Measurements from ENCODE around the gene SLC22A23. TPM values are rescaled to one million over a fixed set of nuclear protein-coding genes. Genes with fewer than 3 reads are reported as not detected.

SLC22A23 gene
- total RNA-seq, 1 experiment from 2014 or later, result 38.2 TPM

DNA sequence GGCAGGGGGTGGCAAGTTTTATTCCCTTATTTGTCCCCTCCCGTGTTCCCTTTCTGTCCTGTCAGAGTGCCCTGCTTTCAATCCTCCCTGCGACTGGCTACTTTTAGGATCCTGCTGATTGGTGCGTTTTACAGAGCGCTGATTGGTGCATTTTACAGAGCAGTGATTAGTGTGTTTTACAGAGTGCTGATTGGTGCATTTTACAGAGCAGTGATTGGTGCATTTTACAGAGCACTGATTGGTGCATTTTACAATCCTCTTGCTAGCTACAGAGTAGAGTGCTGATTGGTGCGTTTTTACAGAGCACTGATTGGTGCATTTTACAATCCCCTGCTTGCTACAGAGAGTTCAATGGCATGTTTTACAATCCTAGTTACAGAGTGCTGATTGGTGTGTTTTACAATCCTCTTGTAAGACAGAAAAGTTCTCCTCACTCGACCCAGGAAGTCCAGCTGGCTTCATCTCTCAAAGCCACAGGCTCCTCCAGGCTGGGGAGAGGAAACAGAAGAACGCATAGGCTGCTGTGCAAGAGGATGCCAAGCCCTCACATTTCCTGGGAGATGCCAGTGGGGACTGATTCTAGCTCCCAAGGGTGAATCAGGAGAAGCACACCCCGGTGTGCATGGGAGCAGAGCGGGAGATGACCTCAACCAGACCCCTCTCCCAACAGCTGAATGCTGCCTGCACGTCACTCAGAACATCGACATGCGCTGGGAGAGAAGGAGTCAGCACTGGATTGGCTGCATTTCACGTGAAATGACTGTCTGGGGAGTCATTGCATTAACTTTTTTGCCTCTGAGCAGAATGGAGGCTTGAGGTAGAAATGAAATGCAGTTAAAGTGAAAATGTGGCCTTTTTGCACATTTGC lies 48.3 kb upstream of the SLC22A23 start:
- Mint-ChIP-seq H3K4me3 (no peak overlapping the region), H3K9me3 (peaks cover 10% of the 10 kb centered on the region), H3K4me1 (peaks cover 17% of the 10 kb centered on the region), H3K27ac (no peak overlapping the region), H3K36me3 (peaks cover 3% of the 10 kb centered on the region; the same call in 1 of the 2 replicates), H3K27me3 (ENCODE audit: low read depth) (peaks cover 3% of the 10 kb centered on the region; the same call in 1 of the 2 replicates)
- TF ChIP-seq SP1 (CRISPR knock-in tag; conservative IDR thresholded peaks at IDR 0.05) (no peak), RORB (CRISPR knock-in tag; IDR thresholded peaks at IDR 0.05) (no peak), MYBL2 (CRISPR knock-in tag; IDR thresholded peaks at IDR 0.05) (no peak), JUN (CRISPR knock-in tag; IDR thresholded peaks at IDR 0.05) (no peak), CREM (CRISPR knock-in tag; IDR thresholded peaks at IDR 0.05) (no peak), GABPB1 (CRISPR knock-in tag; IDR thresholded peaks at IDR 0.05) (no peak), EMX1 (CRISPR knock-in tag; IDR thresholded peaks at IDR 0.05) (no peak), ELF4 (CRISPR knock-in tag; IDR thresholded peaks at IDR 0.05; ENCODE audit: low read depth) (no peak), ZNF121 (CRISPR knock-in tag; IDR thresholded peaks at IDR 0.05) (no peak), FOXP1 (CRISPR knock-in tag; IDR thresholded peaks at IDR 0.05; ENCODE audit: borderline replicate concordance) (no peak), SMAD3 (CRISPR knock-in tag; IDR thresholded peaks at IDR 0.05; ENCODE audit: borderline replicate concordance) (no peak)
- TF ChIP-seq, protein P1, sequence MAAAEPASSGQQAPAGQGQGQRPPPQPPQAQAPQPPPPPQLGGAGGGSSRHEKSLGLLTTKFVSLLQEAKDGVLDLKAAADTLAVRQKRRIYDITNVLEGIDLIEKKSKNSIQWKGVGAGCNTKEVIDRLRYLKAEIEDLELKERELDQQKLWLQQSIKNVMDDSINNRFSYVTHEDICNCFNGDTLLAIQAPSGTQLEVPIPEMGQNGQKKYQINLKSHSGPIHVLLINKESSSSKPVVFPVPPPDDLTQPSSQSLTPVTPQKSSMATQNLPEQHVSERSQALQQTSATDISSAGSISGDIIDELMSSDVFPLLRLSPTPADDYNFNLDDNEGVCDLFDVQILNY (CRISPR knock-in tag; IDR thresholded peaks at IDR 0.05), result no peak
- TF ChIP-seq, protein P2, sequence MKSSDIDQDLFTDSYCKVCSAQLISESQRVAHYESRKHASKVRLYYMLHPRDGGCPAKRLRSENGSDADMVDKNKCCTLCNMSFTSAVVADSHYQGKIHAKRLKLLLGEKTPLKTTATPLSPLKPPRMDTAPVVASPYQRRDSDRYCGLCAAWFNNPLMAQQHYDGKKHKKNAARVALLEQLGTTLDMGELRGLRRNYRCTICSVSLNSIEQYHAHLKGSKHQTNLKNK (CRISPR knock-in tag; IDR thresholded peaks at IDR 0.05), result no peak
- TF ChIP-seq, protein P3, sequence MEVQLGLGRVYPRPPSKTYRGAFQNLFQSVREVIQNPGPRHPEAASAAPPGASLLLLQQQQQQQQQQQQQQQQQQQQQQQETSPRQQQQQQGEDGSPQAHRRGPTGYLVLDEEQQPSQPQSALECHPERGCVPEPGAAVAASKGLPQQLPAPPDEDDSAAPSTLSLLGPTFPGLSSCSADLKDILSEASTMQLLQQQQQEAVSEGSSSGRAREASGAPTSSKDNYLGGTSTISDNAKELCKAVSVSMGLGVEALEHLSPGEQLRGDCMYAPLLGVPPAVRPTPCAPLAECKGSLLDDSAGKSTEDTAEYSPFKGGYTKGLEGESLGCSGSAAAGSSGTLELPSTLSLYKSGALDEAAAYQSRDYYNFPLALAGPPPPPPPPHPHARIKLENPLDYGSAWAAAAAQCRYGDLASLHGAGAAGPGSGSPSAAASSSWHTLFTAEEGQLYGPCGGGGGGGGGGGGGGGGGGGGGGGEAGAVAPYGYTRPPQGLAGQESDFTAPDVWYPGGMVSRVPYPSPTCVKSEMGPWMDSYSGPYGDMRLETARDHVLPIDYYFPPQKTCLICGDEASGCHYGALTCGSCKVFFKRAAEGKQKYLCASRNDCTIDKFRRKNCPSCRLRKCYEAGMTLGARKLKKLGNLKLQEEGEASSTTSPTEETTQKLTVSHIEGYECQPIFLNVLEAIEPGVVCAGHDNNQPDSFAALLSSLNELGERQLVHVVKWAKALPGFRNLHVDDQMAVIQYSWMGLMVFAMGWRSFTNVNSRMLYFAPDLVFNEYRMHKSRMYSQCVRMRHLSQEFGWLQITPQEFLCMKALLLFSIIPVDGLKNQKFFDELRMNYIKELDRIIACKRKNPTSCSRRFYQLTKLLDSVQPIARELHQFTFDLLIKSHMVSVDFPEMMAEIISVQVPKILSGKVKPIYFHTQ (CRISPR knock-in tag; IDR thresholded peaks at IDR 0.05), result no peak
- TF ChIP-seq, protein P4, sequence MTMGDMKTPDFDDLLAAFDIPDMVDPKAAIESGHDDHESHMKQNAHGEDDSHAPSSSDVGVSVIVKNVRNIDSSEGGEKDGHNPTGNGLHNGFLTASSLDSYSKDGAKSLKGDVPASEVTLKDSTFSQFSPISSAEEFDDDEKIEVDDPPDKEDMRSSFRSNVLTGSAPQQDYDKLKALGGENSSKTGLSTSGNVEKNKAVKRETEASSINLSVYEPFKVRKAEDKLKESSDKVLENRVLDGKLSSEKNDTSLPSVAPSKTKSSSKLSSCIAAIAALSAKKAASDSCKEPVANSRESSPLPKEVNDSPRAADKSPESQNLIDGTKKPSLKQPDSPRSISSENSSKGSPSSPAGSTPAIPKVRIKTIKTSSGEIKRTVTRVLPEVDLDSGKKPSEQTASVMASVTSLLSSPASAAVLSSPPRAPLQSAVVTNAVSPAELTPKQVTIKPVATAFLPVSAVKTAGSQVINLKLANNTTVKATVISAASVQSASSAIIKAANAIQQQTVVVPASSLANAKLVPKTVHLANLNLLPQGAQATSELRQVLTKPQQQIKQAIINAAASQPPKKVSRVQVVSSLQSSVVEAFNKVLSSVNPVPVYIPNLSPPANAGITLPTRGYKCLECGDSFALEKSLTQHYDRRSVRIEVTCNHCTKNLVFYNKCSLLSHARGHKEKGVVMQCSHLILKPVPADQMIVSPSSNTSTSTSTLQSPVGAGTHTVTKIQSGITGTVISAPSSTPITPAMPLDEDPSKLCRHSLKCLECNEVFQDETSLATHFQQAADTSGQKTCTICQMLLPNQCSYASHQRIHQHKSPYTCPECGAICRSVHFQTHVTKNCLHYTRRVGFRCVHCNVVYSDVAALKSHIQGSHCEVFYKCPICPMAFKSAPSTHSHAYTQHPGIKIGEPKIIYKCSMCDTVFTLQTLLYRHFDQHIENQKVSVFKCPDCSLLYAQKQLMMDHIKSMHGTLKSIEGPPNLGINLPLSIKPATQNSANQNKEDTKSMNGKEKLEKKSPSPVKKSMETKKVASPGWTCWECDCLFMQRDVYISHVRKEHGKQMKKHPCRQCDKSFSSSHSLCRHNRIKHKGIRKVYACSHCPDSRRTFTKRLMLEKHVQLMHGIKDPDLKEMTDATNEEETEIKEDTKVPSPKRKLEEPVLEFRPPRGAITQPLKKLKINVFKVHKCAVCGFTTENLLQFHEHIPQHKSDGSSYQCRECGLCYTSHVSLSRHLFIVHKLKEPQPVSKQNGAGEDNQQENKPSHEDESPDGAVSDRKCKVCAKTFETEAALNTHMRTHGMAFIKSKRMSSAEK (CRISPR knock-in tag; IDR thresholded peaks at IDR 0.05; ENCODE audit: borderline replicate concordance), result no peak
- TF ChIP-seq, protein P5, sequence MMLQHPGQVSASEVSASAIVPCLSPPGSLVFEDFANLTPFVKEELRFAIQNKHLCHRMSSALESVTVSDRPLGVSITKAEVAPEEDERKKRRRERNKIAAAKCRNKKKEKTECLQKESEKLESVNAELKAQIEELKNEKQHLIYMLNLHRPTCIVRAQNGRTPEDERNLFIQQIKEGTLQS (CRISPR knock-in tag; conservative IDR thresholded peaks at IDR 0.05), result no peak
- TF ChIP-seq, protein P6, sequence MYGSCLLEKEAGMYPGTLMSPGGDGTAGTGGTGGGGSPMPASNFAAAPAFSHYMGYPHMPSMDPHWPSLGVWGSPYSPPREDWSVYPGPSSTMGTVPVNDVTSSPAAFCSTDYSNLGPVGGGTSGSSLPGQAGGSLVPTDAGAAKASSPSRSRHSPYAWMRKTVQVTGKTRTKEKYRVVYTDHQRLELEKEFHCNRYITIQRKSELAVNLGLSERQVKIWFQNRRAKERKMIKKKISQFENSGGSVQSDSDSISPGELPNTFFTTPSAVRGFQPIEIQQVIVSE (CRISPR knock-in tag; IDR thresholded peaks at IDR 0.05; ENCODE audit: borderline replicate concordance), result no peak
- TF ChIP-seq, protein P7, sequence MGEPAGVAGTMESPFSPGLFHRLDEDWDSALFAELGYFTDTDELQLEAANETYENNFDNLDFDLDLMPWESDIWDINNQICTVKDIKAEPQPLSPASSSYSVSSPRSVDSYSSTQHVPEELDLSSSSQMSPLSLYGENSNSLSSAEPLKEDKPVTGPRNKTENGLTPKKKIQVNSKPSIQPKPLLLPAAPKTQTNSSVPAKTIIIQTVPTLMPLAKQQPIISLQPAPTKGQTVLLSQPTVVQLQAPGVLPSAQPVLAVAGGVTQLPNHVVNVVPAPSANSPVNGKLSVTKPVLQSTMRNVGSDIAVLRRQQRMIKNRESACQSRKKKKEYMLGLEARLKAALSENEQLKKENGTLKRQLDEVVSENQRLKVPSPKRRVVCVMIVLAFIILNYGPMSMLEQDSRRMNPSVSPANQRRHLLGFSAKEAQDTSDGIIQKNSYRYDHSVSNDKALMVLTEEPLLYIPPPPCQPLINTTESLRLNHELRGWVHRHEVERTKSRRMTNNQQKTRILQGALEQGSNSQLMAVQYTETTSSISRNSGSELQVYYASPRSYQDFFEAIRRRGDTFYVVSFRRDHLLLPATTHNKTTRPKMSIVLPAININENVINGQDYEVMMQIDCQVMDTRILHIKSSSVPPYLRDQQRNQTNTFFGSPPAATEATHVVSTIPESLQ (CRISPR knock-in tag; IDR thresholded peaks at IDR 0.05), result no peak
- ChIA-PET CTCF (interaction anchor here (0.6 kb wide), 1 partner anchor 485 kb away, joined by 3 read pairs; no protein-coding TSS in a partner anchor), POLR2A (no interaction called here)
- no peak for ATAC-seq
- DNase-seq (ENCODE audit: low spot score), result no peak
